Measurements from ENCODE around the gene PRX.

The PRX gene

GRCh38 chr19:40383668-40384248 is 29.4 kb downstream of the PRX start:
- no peak for TF ChIP-seq CTCF (conservative IDR thresholded peaks at IDR 0.05; ENCODE audit: low read depth)
- H3K27ac ChIP-seq = no peak overlapping the region
- ChIA-PET POLR2A (ENCODE audit: low non-redundant PET) (no interaction called here), CTCF (interaction anchor here (0.8 to 1.5 kb wide), 2 partner anchors 37 to 105 kb away, joined by 5 read pairs; no protein-coding TSS in a partner anchor)
- DNase-seq (ENCODE audit: low spot score) = no peak

GRCh38 chr19:40381321-40381720 is 31.9 kb downstream of the PRX start:
- TF ChIP-seq CTCF (conservative IDR thresholded peaks at IDR 0.05; ENCODE audit: low read depth) = no peak
- CTCF ChIA-PET = no interaction called here
- POLR2A ChIA-PET (ENCODE audit: low non-redundant PET) = no interaction called here
- H3K27ac ChIP-seq = no peak overlapping the region
- no peak for DNase-seq (ENCODE audit: low spot score)

- DNase-seq (ENCODE audit: low spot score) = no peak
- no peak overlapping the region for H3K27ac ChIP-seq
- CTCF ChIA-PET = no interaction called here
- TF ChIP-seq CTCF (conservative IDR thresholded peaks at IDR 0.05; ENCODE audit: low read depth) = no peak
- POLR2A ChIA-PET (ENCODE audit: low non-redundant PET) = no interaction called here
Measured at GRCh38 chr19:40380199-40381037, 32.8 kb downstream of the PRX start.

- no peak for TF ChIP-seq CTCF (conservative IDR thresholded peaks at IDR 0.05; ENCODE audit: low read depth)
- DNase-seq (ENCODE audit: low spot score) = no peak
- peak overlapping the region; percentile 42 for H3K27ac ChIP-seq
- ChIA-PET POLR2A (ENCODE audit: low non-redundant PET) (no interaction called here), CTCF (no interaction called here)
Measured at GRCh38 chr19:40379446-40380198, 33.6 kb downstream of the PRX start.

GRCh38 chr19:40378509-40378908 is 34.7 kb downstream of the PRX start:
- DNase-seq (ENCODE audit: low spot score) = no peak
- H3K27ac ChIP-seq = peak overlapping the region; percentile 42
- no peak for TF ChIP-seq CTCF (conservative IDR thresholded peaks at IDR 0.05; ENCODE audit: low read depth)
- CTCF ChIA-PET = interaction anchor here (0.6 kb wide), 1 partner anchor 140 kb away, joined by 3 read pairs; no protein-coding TSS in a partner anchor
- POLR2A ChIA-PET (ENCODE audit: low non-redundant PET) = no interaction called here

GRCh38 chr19:40377876-40378385 is 35.2 kb downstream of the PRX start:
- ChIA-PET CTCF (interaction anchor here (0.6 kb wide), 1 partner anchor 140 kb away, joined by 3 read pairs; no protein-coding TSS in a partner anchor), POLR2A (ENCODE audit: low non-redundant PET) (no interaction called here)
- peak overlapping the region; percentile 42 for H3K27ac ChIP-seq
- no peak for DNase-seq (ENCODE audit: low spot score)
- no peak for TF ChIP-seq CTCF (conservative IDR thresholded peaks at IDR 0.05; ENCODE audit: low read depth)

Measured in RWPE1 (cell line).